SK-N-SH (cell line): ENCODE measurements around the gene PPP2R1B.

Experiments
- CTCF ChIP-seq: fragments of 200-600 bp; sonication (generic); IDR thresholded peaks from 2 replicates; pipeline ENCODE4 v1.6.1; 2017; ENCODE audit warnings: antibody characterized with exemption, mild to moderate bottlenecking, moderate library complexity
- JUND ChIP-seq: IDR thresholded peaks from 2 replicates; pipeline ENCODE4 v1.4.0; 2012
- MAX ChIP-seq: IDR thresholded peaks from 2 replicates; pipeline ENCODE4 v1.4.0; 2012; ENCODE audit warnings: low read depth
- RFX5 ChIP-seq: IDR thresholded peaks from 2 replicates; pipeline ENCODE4 v1.6.1; 2012; ENCODE audit warnings: mild to moderate bottlenecking, improper control_type of control experiment, low read length
- YY1 ChIP-seq: IDR thresholded peaks from 2 replicates; pipeline ENCODE4 v1.4.0; 2012; ENCODE audit warnings: low read depth, mild to moderate bottlenecking

- TF ChIP-seq CTCF (no peak), MAX (no peak), RFX5 (no peak), JUND (no peak), YY1 (no peak)
These were observed 16.5 kb downstream of the PPP2R1B start for GRCh38 chr11:111749646-111750045.
